ENCODE measurements around the gene RPRD1B. TPM values are rescaled to one million over a fixed set of nuclear protein-coding genes. Genes with fewer than 3 reads are reported as not detected.

RPRD1B gene
- total and polyA plus RNA-seq, 3 donors from 2014 or later: 30.4 to 50.5 (median 41.9) TPM

- H3K4me3 ChIP-seq: no peak overlapping the region
- TF ChIP-seq POLR2A (IDR thresholded peaks at IDR 0.05) (no peak), CTCF (IDR thresholded peaks at IDR 0.05) (no peak)
- H3K27me3 ChIP-seq: no peaks in the 10 kb centered on the region
- DNase-seq: no peak
- WGBS, 2 donors: 81 to 94% methylated on average over 9 to 15 of the region's 15 CpGs
- H3K27ac ChIP-seq: no peak overlapping the region
- intact Hi-C loops (cut with DNase I; ENCODE audit: low total_unique reads): no loop called here
- peaks cover 24% of the 10 kb centered on the region for H3K4me1 ChIP-seq
- H3K9me3 ChIP-seq: no peaks in the 10 kb centered on the region
- no peaks in the 10 kb centered on the region for H3K36me3 ChIP-seq (ENCODE audit: low read depth, missing control alignments)
Measured at GRCh38 chr20:38129893-38130609, 96.5 kb downstream of the RPRD1B start.

GRCh38 chr20:38130687-38131587, 97.4 kb downstream of the RPRD1B start:
- Histone ChIP-seq H3K4me3 (no peak overlapping the region), H3K9me3 (no peaks in the 10 kb centered on the region), H3K27me3 (no peaks in the 10 kb centered on the region), H3K36me3 (ENCODE audit: low read depth, missing control alignments) (no peaks in the 10 kb centered on the region), H3K4me1 (peaks cover 16% of the 10 kb centered on the region), H3K27ac (no peak overlapping the region)
- TF ChIP-seq POLR2A (IDR thresholded peaks at IDR 0.05) (no peak), CTCF (IDR thresholded peaks at IDR 0.05) (no peak)
- 91 to 97% methylated on average over 9 to 19 of the region's 19 CpGs for WGBS, 2 donors
- no peak for DNase-seq
- intact Hi-C loops (cut with DNase I; ENCODE audit: low total_unique reads): no loop called here

DNA sequence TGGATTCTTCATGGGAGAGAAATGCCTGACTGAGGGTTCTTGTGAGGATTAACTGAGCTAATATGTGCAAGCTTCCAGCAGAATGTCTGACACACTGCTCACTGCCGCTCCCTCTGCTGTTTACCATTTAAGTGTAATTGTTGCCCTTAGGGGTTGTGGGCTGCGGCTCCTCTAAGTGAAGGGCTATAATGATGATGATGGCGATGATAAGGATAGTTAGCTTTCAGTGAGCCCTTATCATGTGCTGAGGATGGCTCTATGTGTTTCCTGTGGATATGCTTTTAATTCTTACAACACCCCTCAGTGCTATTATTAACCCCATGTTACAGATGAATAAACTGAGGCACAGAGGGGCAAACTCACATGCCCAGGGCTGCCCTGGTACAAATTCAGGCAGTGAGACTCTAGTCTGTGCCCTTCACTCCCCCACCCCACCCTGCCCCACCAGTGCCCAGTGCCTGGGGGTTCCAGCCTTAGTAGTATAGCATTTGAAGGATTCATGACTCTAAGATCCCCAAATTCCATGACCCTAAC, 98.1 kb downstream of the RPRD1B start:
- intact Hi-C loops (cut with DNase I; ENCODE audit: low total_unique reads): no loop called here
- Histone ChIP-seq H3K27me3 (no peaks in the 10 kb centered on the region), H3K9me3 (no peaks in the 10 kb centered on the region), H3K4me3 (no peak overlapping the region), H3K4me1 (peaks cover 13% of the 10 kb centered on the region), H3K27ac (no peak overlapping the region), H3K36me3 (ENCODE audit: low read depth, missing control alignments) (no peaks in the 10 kb centered on the region)
- DNase-seq: no peak
- TF ChIP-seq POLR2A (IDR thresholded peaks at IDR 0.05) (no peak), CTCF (IDR thresholded peaks at IDR 0.05) (no peak)
- WGBS, 2 donors: 90 to 93% methylated on average over 3 of the region's 3 CpGs

DNA sequence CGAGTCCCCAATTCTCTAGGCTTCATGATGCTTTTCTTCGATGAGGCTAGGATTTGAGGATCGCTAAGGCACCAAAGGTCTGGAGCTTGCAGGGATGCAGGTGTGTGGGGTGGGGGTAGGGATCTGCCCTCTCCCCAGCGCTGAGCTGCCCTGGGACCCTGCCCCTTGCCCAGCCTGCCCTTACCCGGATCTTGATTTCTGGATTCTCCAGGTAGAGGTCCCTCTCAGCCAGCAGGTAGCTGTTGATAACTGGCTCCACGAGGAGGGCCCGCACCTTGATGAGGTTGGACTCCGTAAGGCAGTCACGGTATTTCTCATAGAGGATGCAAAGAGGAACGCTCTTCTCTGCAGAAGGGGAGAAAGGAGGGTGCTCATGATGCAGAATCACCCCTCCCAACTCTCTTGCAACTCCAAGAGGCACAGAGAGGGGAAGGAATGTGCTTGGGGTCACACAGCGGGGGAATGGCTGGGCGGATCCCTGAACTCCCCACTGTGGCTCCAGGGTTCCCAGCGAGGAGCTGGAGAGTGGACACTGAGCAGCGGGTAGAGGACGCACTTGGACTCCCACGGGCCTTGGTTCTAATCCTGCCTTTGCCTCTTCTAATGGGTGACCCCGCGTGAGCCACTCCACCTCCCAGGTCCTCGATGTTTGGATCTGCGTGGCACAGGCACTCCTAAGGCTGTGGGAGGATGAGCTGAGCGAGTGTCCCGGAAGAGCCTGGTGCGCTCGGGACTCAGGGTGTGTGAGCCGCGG, 98.8 kb downstream of the RPRD1B start:
- no peak overlapping the region for H3K27ac ChIP-seq
- DNase-seq: no peak
- intact Hi-C loops (cut with DNase I; ENCODE audit: low total_unique reads): no loop called here
- H3K4me3 ChIP-seq: no peak overlapping the region
- TF ChIP-seq CTCF (IDR thresholded peaks at IDR 0.05) (no peak), POLR2A (IDR thresholded peaks at IDR 0.05) (no peak)
- no peaks in the 10 kb centered on the region for H3K36me3 ChIP-seq (ENCODE audit: low read depth, missing control alignments)
- H3K4me1 ChIP-seq: peaks cover 10% of the 10 kb centered on the region
- H3K9me3 ChIP-seq: no peaks in the 10 kb centered on the region
- H3K27me3 ChIP-seq: no peaks in the 10 kb centered on the region
- WGBS, 2 donors: 88 to 91% methylated on average over 21 to 26 of the region's 26 CpGs
